ENCODE results near the gene KRT7.
"Not testable (repeated sequence)": the region's sequence is repeated elsewhere in the genome, so short reads cannot be mapped to it uniquely, and the experiment has no call there.

The KRT7 gene

GRCh38 chr12:52280319-52280795 lies 47.3 kb downstream of the KRT7 start:
- FAIRE-seq (no peak), DNase-seq (ENCODE audit: insufficient read length) (no peak)
- TF ChIP-seq POLR2AphosphoS5 (IDR thresholded peaks at IDR 0.05; ENCODE audit: low read depth, low read length) (no peak), TAF1 (IDR thresholded peaks at IDR 0.05; ENCODE audit: borderline replicate concordance, low read depth, low read length) (no peak), POLR2A (IDR thresholded peaks at IDR 0.05; ENCODE audit: low read depth, low read length) (no peak)

- DNase-seq (ENCODE audit: insufficient read length): no peak
These were observed 47.9 kb downstream of the KRT7 start for GRCh38 chr12:52280796-52281560.

GRCh38 chr12:52284562-52285171 lies 51.6 kb downstream of the KRT7 start:
- DNase-seq (ENCODE audit: insufficient read length): no peak
- FAIRE-seq: no peak
- TF ChIP-seq POLR2AphosphoS5 (IDR thresholded peaks at IDR 0.05; ENCODE audit: low read depth, low read length) (no peak), TAF1 (IDR thresholded peaks at IDR 0.05; ENCODE audit: borderline replicate concordance, low read depth, low read length) (no peak), POLR2A (IDR thresholded peaks at IDR 0.05; ENCODE audit: low read depth, low read length) (no peak)

More at GRCh38 chr12:52280796-52281560, 47.9 kb downstream of the KRT7 start:
- no peak for FAIRE-seq
- TF ChIP-seq POLR2AphosphoS5 (IDR thresholded peaks at IDR 0.05; ENCODE audit: low read depth, low read length) (no peak), POLR2A (IDR thresholded peaks at IDR 0.05; ENCODE audit: low read depth, low read length) (no peak), TAF1 (IDR thresholded peaks at IDR 0.05; ENCODE audit: borderline replicate concordance, low read depth, low read length) (no peak)

GRCh38 chr12:52285172-52285745 lies 52.2 kb downstream of the KRT7 start:
- DNase-seq (ENCODE audit: insufficient read length) (no peak), FAIRE-seq (no peak)
- TF ChIP-seq POLR2AphosphoS5 (IDR thresholded peaks at IDR 0.05; ENCODE audit: low read depth, low read length) (no peak), POLR2A (IDR thresholded peaks at IDR 0.05; ENCODE audit: low read depth, low read length) (no peak), TAF1 (IDR thresholded peaks at IDR 0.05; ENCODE audit: borderline replicate concordance, low read depth, low read length) (no peak)

- no peak for TF ChIP-seq POLR2A (IDR thresholded peaks at IDR 0.05; ENCODE audit: low read depth, low read length)
- TF ChIP-seq POLR2AphosphoS5 (IDR thresholded peaks at IDR 0.05; ENCODE audit: low read depth, low read length): no peak
- no peak for TF ChIP-seq TAF1 (IDR thresholded peaks at IDR 0.05; ENCODE audit: borderline replicate concordance, low read depth, low read length)
- FAIRE-seq: no peak
- no peak for DNase-seq (ENCODE audit: insufficient read length)
These were observed 52.9 kb downstream of the KRT7 start for GRCh38 chr12:52285851-52286530.

GRCh38 chr12:52286857-52287785 lies 54.1 kb downstream of the KRT7 start:
- not testable (repeated sequence) for DNase-seq (ENCODE audit: insufficient read length); FAIRE-seq

- not testable (repeated sequence) for DNase-seq (ENCODE audit: insufficient read length)
- peak; percentile 78 for FAIRE-seq
These were observed 55.1 kb downstream of the KRT7 start for GRCh38 chr12:52287816-52288805.

- peak; percentile 69 for FAIRE-seq
- not testable (repeated sequence) for DNase-seq (ENCODE audit: insufficient read length)
These were observed 57.6 kb downstream of the KRT7 start for GRCh38 chr12:52290483-52291134.

- TF ChIP-seq POLR2A (IDR thresholded peaks at IDR 0.05; ENCODE audit: low read depth, low read length) (no peak), POLR2AphosphoS5 (IDR thresholded peaks at IDR 0.05; ENCODE audit: low read depth, low read length) (no peak), TAF1 (IDR thresholded peaks at IDR 0.05; ENCODE audit: borderline replicate concordance, low read depth, low read length) (no peak)
- no peak for DNase-seq (ENCODE audit: insufficient read length)
- FAIRE-seq: no peak
These were observed 58.4 kb downstream of the KRT7 start, which contains the start of gene KRT81 for GRCh38 chr12:52291267-52291935. KRT81 (minus strand) TSS chr12:52291534; CDS start chr12:52291465, 69 bp downstream.

Measured in GM12892 (cell line).